ENCODE results near the gene TRIO. TPM values are rescaled to one million over a fixed set of nuclear protein-coding genes. Genes with fewer than 3 reads are reported as not detected.

Gene TRIO
- total RNA-seq, 6 donors from 2014 or later = 138 to 408 (median 156) TPM

GRCh38 chr5:14452685-14453454 lies 309.7 kb downstream of the TRIO start:
- H3K4me1 ChIP-seq = peaks cover 5 to 7% (median 6%) of the 10 kb centered on the region in 4 donors
- TF ChIP-seq CTCF (IDR thresholded peaks at IDR 0.05) (no peak), POLR2AphosphoS5 (IDR thresholded peaks at IDR 0.05) (no peak), EP300 (IDR thresholded peaks at IDR 0.05) (no peak), POLR2A (IDR thresholded peaks at IDR 0.05) (no peak)
- DNase-seq (no peak), ATAC-seq (ENCODE audit: low FRiP score in 2 of 2) (no peak)
- no peak overlapping the region for H3K4me3 ChIP-seq
- 60 to 66% methylated on average over 6 of the region's 6 CpGs for WGBS, 2 donors
- no peaks in the 10 kb centered on the region for H3K9me3 ChIP-seq
- peak overlapping the region in 1 of 4 donors; percentile 28 for H3K27ac ChIP-seq
- H3K27me3 ChIP-seq = no peaks in the 10 kb centered on the region
- H3K36me3 ChIP-seq = peaks cover 0 to 18% (median 0%) of the 10 kb centered on the region in 4 donors

- Histone ChIP-seq H3K4me3 (no peak overlapping the region), H3K27me3 (no peaks in the 10 kb centered on the region), H3K4me1 (peaks cover under 1 to 3% (median under 1%) of the 10 kb centered on the region in 4 donors), H3K27ac (no peak overlapping the region), H3K9me3 (no peaks in the 10 kb centered on the region), H3K36me3 (peaks cover 0 to 18% (median 0%) of the 10 kb centered on the region in 4 donors)
- DNase-seq (no peak), ATAC-seq (ENCODE audit: low FRiP score in 2 of 2) (no peak)
- WGBS, 2 donors = 77 to 81% methylated on average over 2 of the region's 2 CpGs
- TF ChIP-seq CTCF (IDR thresholded peaks at IDR 0.05) = no peak
- TF ChIP-seq POLR2AphosphoS5 (IDR thresholded peaks at IDR 0.05) = no peak
- TF ChIP-seq POLR2A (IDR thresholded peaks at IDR 0.05) = no peak
- no peak for TF ChIP-seq EP300 (IDR thresholded peaks at IDR 0.05)
Measured at GRCh38 chr5:14453481-14453880, 310.3 kb downstream of the TRIO start.

GRCh38 chr5:14455814-14456321 lies 312.7 kb downstream of the TRIO start:
- DNase-seq = peak in 1 of 2 donors; percentile 80
- Histone ChIP-seq H3K27me3 (no peaks in the 10 kb centered on the region), H3K36me3 (peaks cover 1 to 35% (median 3%) of the 10 kb centered on the region in 4 donors), H3K4me1 (no peaks in the 10 kb centered on the region), H3K27ac (no peak overlapping the region), H3K4me3 (no peak overlapping the region), H3K9me3 (no peaks in the 10 kb centered on the region)
- 97 to 100% methylated on average over 6 to 26 of the region's 26 CpGs for WGBS, 2 donors
- TF ChIP-seq EP300 (IDR thresholded peaks at IDR 0.05) (no peak), POLR2AphosphoS5 (IDR thresholded peaks at IDR 0.05) (no peak), CTCF (IDR thresholded peaks at IDR 0.05) (no peak), POLR2A (IDR thresholded peaks at IDR 0.05) (no peak)
- ATAC-seq (ENCODE audit: low FRiP score in 2 of 2) = no peak

- H3K36me3 ChIP-seq = peaks cover 10 to 43% (median 12%) of the 10 kb centered on the region in 4 donors
- WGBS, 2 donors = 84 to 87% methylated on average over 7 of the region's 7 CpGs
- H3K4me3 ChIP-seq = no peak overlapping the region
- no peak overlapping the region for H3K27ac ChIP-seq
- no peak for DNase-seq
- no peak for TF ChIP-seq CTCF (IDR thresholded peaks at IDR 0.05)
- no peak for TF ChIP-seq POLR2AphosphoS5 (IDR thresholded peaks at IDR 0.05)
- no peak for TF ChIP-seq POLR2A (IDR thresholded peaks at IDR 0.05)
- no peak for TF ChIP-seq EP300 (IDR thresholded peaks at IDR 0.05)
- ATAC-seq (ENCODE audit: low FRiP score in 2 of 2) = no peak
- no peaks in the 10 kb centered on the region for H3K4me1 ChIP-seq
- no peaks in the 10 kb centered on the region for H3K27me3 ChIP-seq
- H3K9me3 ChIP-seq = no peaks in the 10 kb centered on the region
Measured at GRCh38 chr5:14457476-14457875, 314.3 kb downstream of the TRIO start.

All from upper lobe of left lung (tissue), 6 donors.